ENCODE data around the gene RSKR.

RSKR gene

GRCh38 chr17:28624148-28624547 lies 10.2 kb upstream of the RSKR start:
- H3K4me3 ChIP-seq (ENCODE audit: low read depth in 1 of 2, low read length in 2 of 2), result no peak overlapping the region
- H3K27me3 ChIP-seq (ENCODE audit: control insufficient read depth in 1 of 2, insufficient read depth in 2 of 2, low read length in 2 of 2), result no peaks in the 10 kb centered on the region
- peaks cover 57 to 71% of the 10 kb centered on the region in 2 donors for H3K36me3 ChIP-seq (ENCODE audit: control insufficient read depth in 1 of 2, insufficient read depth in 2 of 2, low read length in 2 of 2)
- no peaks in the 10 kb centered on the region for H3K9me3 ChIP-seq (ENCODE audit: control insufficient read depth in 1 of 2, low read length in 2 of 2)
- H3K4me1 ChIP-seq (ENCODE audit: control insufficient read depth in 1 of 2, insufficient read depth in 2 of 2, low read length in 2 of 2), result no peaks in the 10 kb centered on the region
- no peak overlapping the region for H3K27ac ChIP-seq (ENCODE audit: low read depth, low read length)
- H3K9ac ChIP-seq (ENCODE audit: low read depth in 1 of 2, low read length in 2 of 2), result no peak overlapping the region

- H3K27me3 ChIP-seq (ENCODE audit: control insufficient read depth in 1 of 2, insufficient read depth in 2 of 2, low read length in 2 of 2), result no peaks in the 10 kb centered on the region
- no peaks in the 10 kb centered on the region for H3K4me1 ChIP-seq (ENCODE audit: control insufficient read depth in 1 of 2, insufficient read depth in 2 of 2, low read length in 2 of 2)
- H3K9ac ChIP-seq (ENCODE audit: low read depth in 1 of 2, low read length in 2 of 2), result no peak overlapping the region
- H3K9me3 ChIP-seq (ENCODE audit: control insufficient read depth in 1 of 2, low read length in 2 of 2), result no peaks in the 10 kb centered on the region
- H3K4me3 ChIP-seq (ENCODE audit: low read depth in 1 of 2, low read length in 2 of 2), result no peak overlapping the region
- peaks cover 62 to 76% of the 10 kb centered on the region in 2 donors for H3K36me3 ChIP-seq (ENCODE audit: control insufficient read depth in 1 of 2, insufficient read depth in 2 of 2, low read length in 2 of 2)
- H3K27ac ChIP-seq (ENCODE audit: low read depth, low read length), result no peak overlapping the region
Observed at GRCh38 chr17:28623696-28624095, 9.7 kb upstream of the RSKR start.

DNA sequence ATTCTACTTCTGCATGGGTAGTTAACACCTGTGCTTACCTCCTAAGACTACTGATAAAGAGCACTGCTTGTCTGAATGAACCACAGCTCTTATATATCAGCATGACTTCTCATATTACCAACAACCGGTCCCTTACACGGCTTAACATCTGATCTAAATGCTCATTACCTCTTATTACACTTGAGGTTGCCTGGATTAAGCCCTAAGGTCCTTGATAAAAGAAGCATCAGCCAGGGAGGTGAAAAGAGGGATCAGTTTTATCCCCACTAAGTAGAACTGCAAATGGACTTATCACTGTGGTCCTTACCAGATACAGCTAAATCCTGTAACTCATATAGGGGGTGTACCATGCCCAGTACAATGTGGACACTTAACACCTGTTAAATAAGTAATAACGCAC lies 8.2 kb upstream of the RSKR start:
- no peak overlapping the region for H3K27ac ChIP-seq (ENCODE audit: low read depth, low read length)
- H3K36me3 ChIP-seq (ENCODE audit: control insufficient read depth in 1 of 2, insufficient read depth in 2 of 2, low read length in 2 of 2), result peaks cover 62 to 79% of the 10 kb centered on the region in 2 donors

GRCh38 chr17:28620010-28620409 lies 6.0 kb upstream of the RSKR start:
- Histone ChIP-seq H3K9me3 (ENCODE audit: control insufficient read depth in 1 of 2, low read length in 2 of 2) (no peaks in the 10 kb centered on the region), H3K27me3 (ENCODE audit: control insufficient read depth in 1 of 2, insufficient read depth in 2 of 2, low read length in 2 of 2) (no peaks in the 10 kb centered on the region), H3K4me1 (ENCODE audit: control insufficient read depth in 1 of 2, insufficient read depth in 2 of 2, low read length in 2 of 2) (no peaks in the 10 kb centered on the region), H3K27ac (ENCODE audit: low read depth, low read length) (no peak overlapping the region), H3K9ac (ENCODE audit: low read depth in 1 of 2, low read length in 2 of 2) (no peak overlapping the region), H3K4me3 (ENCODE audit: low read depth in 1 of 2, low read length in 2 of 2) (no peak overlapping the region), H3K36me3 (ENCODE audit: control insufficient read depth in 1 of 2, insufficient read depth in 2 of 2, low read length in 2 of 2) (peaks cover 83 to 98% of the 10 kb centered on the region in 2 donors)

More for the DNA sequence above, 8.2 kb upstream of the RSKR start:
- no peak overlapping the region for H3K4me3 ChIP-seq (ENCODE audit: low read depth in 1 of 2, low read length in 2 of 2)
- no peak overlapping the region for H3K9ac ChIP-seq (ENCODE audit: low read depth in 1 of 2, low read length in 2 of 2)
- no peaks in the 10 kb centered on the region for H3K9me3 ChIP-seq (ENCODE audit: control insufficient read depth in 1 of 2, low read length in 2 of 2)
- no peaks in the 10 kb centered on the region for H3K4me1 ChIP-seq (ENCODE audit: control insufficient read depth in 1 of 2, insufficient read depth in 2 of 2, low read length in 2 of 2)
- H3K27me3 ChIP-seq (ENCODE audit: control insufficient read depth in 1 of 2, insufficient read depth in 2 of 2, low read length in 2 of 2), result no peaks in the 10 kb centered on the region

GRCh38 chr17:28618464-28618863 lies 4.5 kb upstream of the RSKR start:
- Histone ChIP-seq H3K9me3 (ENCODE audit: control insufficient read depth in 1 of 2, low read length in 2 of 2) (no peaks in the 10 kb centered on the region), H3K36me3 (ENCODE audit: control insufficient read depth in 1 of 2, insufficient read depth in 2 of 2, low read length in 2 of 2) (peaks cover 81 to 97% of the 10 kb centered on the region in 2 donors), H3K9ac (ENCODE audit: low read depth in 1 of 2, low read length in 2 of 2) (no peak overlapping the region), H3K4me3 (ENCODE audit: low read depth in 1 of 2, low read length in 2 of 2) (no peak overlapping the region), H3K4me1 (ENCODE audit: control insufficient read depth in 1 of 2, insufficient read depth in 2 of 2, low read length in 2 of 2) (peaks cover 0 to 4% of the 10 kb centered on the region in 2 donors), H3K27me3 (ENCODE audit: control insufficient read depth in 1 of 2, insufficient read depth in 2 of 2, low read length in 2 of 2) (no peaks in the 10 kb centered on the region), H3K27ac (ENCODE audit: low read depth, low read length) (no peak overlapping the region)

DNA sequence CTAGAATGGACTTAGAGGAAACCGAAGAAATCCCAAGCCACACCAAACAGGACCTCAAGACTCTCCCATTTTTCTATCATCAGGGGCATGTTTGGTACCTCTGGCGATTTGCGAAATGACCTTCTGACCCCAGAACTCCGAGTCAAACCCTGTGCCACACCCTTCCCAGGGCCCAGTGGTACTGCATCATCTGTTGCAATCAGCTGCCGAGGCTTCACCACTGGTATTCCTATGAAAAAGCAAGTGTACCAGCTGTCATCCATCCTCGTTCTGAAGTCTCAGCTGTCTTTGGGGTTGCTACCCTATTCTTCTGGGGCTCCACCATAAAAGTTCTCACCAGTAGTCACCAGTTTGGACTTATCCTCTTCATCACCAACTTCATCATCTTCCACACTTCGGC lies 2.3 kb upstream of the RSKR start:
- Histone ChIP-seq H3K36me3 (ENCODE audit: control insufficient read depth in 1 of 2, insufficient read depth in 2 of 2, low read length in 2 of 2) (peaks cover 71 to 83% of the 10 kb centered on the region in 2 donors), H3K27ac (ENCODE audit: low read depth, low read length) (no peak overlapping the region), H3K9ac (ENCODE audit: low read depth in 1 of 2, low read length in 2 of 2) (no peak overlapping the region), H3K4me3 (ENCODE audit: low read depth in 1 of 2, low read length in 2 of 2) (no peak overlapping the region), H3K27me3 (ENCODE audit: control insufficient read depth in 1 of 2, insufficient read depth in 2 of 2, low read length in 2 of 2) (no peaks in the 10 kb centered on the region), H3K4me1 (ENCODE audit: control insufficient read depth in 1 of 2, insufficient read depth in 2 of 2, low read length in 2 of 2) (peaks cover 7 to 15% of the 10 kb centered on the region in 2 donors), H3K9me3 (ENCODE audit: control insufficient read depth in 1 of 2, low read length in 2 of 2) (no peaks in the 10 kb centered on the region)

DNA sequence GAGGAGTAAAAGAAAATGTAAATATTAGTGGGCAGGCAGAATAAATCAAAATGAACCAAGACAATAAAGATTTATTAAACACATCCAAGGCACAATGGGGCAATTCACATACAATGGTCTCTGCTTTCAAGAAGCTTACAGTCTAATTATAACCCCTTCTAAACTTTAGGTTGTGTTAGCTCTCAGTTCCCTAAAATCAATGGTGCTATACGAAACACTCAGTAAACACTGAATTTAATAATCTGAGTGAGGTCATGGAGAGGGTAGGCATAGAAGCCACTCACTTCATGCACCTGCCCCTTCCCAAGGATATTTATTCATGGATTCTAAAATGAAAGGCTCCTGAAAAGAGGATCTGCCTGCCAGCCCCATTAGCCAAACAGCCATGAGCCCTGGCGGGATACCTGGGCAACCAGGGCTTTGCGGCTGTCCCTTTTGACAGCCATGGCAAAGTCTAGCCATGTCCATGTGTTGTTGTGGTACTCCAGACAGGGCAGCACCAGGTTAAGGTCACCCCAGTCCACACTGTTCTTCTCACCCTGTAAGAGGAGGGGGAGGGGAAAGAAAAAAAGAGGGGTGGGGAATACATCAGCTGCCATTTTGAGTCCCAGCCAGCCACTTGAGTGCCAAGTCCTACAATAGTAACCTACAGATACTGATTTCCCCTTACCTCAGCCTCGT lies 1.4 kb upstream of the RSKR start:
- Histone ChIP-seq H3K9me3 (ENCODE audit: control insufficient read depth in 1 of 2, low read length in 2 of 2) (no peaks in the 10 kb centered on the region), H3K4me3 (ENCODE audit: low read depth in 1 of 2, low read length in 2 of 2) (no peak overlapping the region), H3K36me3 (ENCODE audit: control insufficient read depth in 1 of 2, insufficient read depth in 2 of 2, low read length in 2 of 2) (peaks cover 63 to 80% of the 10 kb centered on the region in 2 donors), H3K9ac (ENCODE audit: low read depth in 1 of 2, low read length in 2 of 2) (no peak overlapping the region), H3K27ac (ENCODE audit: low read depth, low read length) (no peak overlapping the region), H3K4me1 (ENCODE audit: control insufficient read depth in 1 of 2, insufficient read depth in 2 of 2, low read length in 2 of 2) (peaks cover 13 to 21% of the 10 kb centered on the region in 2 donors), H3K27me3 (ENCODE audit: control insufficient read depth in 1 of 2, insufficient read depth in 2 of 2, low read length in 2 of 2) (no peaks in the 10 kb centered on the region)

GRCh38 chr17:28612936-28613872 lies 781 bp downstream of the RSKR start:
- Histone ChIP-seq H3K36me3 (ENCODE audit: control insufficient read depth in 1 of 2, insufficient read depth in 2 of 2, low read length in 2 of 2) (peaks cover 42 to 61% of the 10 kb centered on the region in 2 donors), H3K27ac (ENCODE audit: low read depth, low read length) (no peak overlapping the region), H3K27me3 (ENCODE audit: control insufficient read depth in 1 of 2, insufficient read depth in 2 of 2, low read length in 2 of 2) (no peaks in the 10 kb centered on the region), H3K4me3 (ENCODE audit: low read depth in 1 of 2, low read length in 2 of 2) (no peak overlapping the region), H3K4me1 (ENCODE audit: control insufficient read depth in 1 of 2, insufficient read depth in 2 of 2, low read length in 2 of 2) (peaks cover 17 to 26% of the 10 kb centered on the region in 2 donors), H3K9ac (ENCODE audit: low read depth in 1 of 2, low read length in 2 of 2) (no peak overlapping the region), H3K9me3 (ENCODE audit: control insufficient read depth in 1 of 2, low read length in 2 of 2) (no peaks in the 10 kb centered on the region)

DNA sequence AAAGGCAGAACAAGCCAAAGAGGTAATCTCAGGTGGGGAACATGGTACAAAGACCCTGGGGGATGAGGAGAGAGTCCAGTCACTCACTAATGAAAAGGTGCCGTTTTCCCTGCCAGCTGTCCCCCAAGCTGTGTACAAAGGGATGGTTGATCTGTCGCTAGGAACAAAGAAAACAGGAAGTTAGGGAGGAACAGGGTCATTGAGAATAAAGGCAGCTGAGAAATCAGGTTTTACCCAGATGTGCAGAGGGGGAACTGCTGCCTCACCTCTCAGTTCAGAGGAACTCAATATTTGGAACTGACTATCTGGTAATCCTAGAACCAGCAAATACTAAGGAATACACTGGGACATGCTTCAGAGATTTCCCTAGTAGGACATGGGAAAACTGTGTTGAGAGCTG lies 1.5 kb downstream of the RSKR start:
- H3K9ac ChIP-seq (ENCODE audit: low read depth in 1 of 2, low read length in 2 of 2), result peak overlapping the region in 1 of 2 donors; percentile 11
- H3K4me3 ChIP-seq (ENCODE audit: low read depth in 1 of 2, low read length in 2 of 2), result no peak overlapping the region
- H3K9me3 ChIP-seq (ENCODE audit: control insufficient read depth in 1 of 2, low read length in 2 of 2), result no peaks in the 10 kb centered on the region
- peaks cover 41 to 55% of the 10 kb centered on the region in 2 donors for H3K36me3 ChIP-seq (ENCODE audit: control insufficient read depth in 1 of 2, insufficient read depth in 2 of 2, low read length in 2 of 2)
- H3K27ac ChIP-seq (ENCODE audit: low read depth, low read length), result no peak overlapping the region
- H3K27me3 ChIP-seq (ENCODE audit: control insufficient read depth in 1 of 2, insufficient read depth in 2 of 2, low read length in 2 of 2), result no peaks in the 10 kb centered on the region
- H3K4me1 ChIP-seq (ENCODE audit: control insufficient read depth in 1 of 2, insufficient read depth in 2 of 2, low read length in 2 of 2), result peaks cover 17 to 26% of the 10 kb centered on the region in 2 donors

DNA sequence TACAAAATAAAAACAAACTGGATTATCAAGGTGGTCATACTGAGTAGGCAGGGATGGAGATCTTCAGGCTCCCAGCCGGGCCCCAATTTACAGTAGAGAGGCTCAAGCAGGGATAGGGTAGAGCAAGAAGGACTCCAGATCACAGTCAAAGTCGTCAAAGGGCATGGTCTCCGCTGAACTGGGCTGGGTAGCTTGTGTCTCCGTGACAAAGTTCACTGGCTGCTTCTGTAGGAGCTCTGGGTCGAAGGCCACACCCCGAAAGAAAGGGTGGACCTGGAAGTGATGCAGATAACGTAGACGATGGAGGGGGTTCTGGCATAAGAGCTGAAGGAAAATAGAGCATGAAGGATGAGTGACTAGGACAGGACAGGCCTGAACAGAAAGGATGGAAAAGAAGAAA lies 3.6 kb downstream of the RSKR start:
- H3K9ac ChIP-seq (ENCODE audit: low read depth in 1 of 2, low read length in 2 of 2), result no peak overlapping the region
- no peaks in the 10 kb centered on the region for H3K27me3 ChIP-seq (ENCODE audit: control insufficient read depth in 1 of 2, insufficient read depth in 2 of 2, low read length in 2 of 2)
- H3K36me3 ChIP-seq (ENCODE audit: control insufficient read depth in 1 of 2, insufficient read depth in 2 of 2, low read length in 2 of 2), result peaks cover 20 to 34% of the 10 kb centered on the region in 2 donors
- H3K4me1 ChIP-seq (ENCODE audit: control insufficient read depth in 1 of 2, insufficient read depth in 2 of 2, low read length in 2 of 2), result peaks cover 17 to 26% of the 10 kb centered on the region in 2 donors
- H3K27ac ChIP-seq (ENCODE audit: low read depth, low read length), result no peak overlapping the region
- no peak overlapping the region for H3K4me3 ChIP-seq (ENCODE audit: low read depth in 1 of 2, low read length in 2 of 2)
- no peaks in the 10 kb centered on the region for H3K9me3 ChIP-seq (ENCODE audit: control insufficient read depth in 1 of 2, low read length in 2 of 2)

Measured in duodenal mucosa (tissue), 2 donors.